Stimulated activated CD4-positive, alpha-beta T cell treated with anti-CD3 and anti-CD28 coated beads, Interleukin-12 subunit alpha, Interleukin-12 subunit beta, amount 100 ng/mL, for 48 hours (primary cell): Measurements from ENCODE around the gene CCL4L2.
"Not testable (repeated sequence)": the region's sequence is repeated elsewhere in the genome, so short reads cannot be mapped to it uniquely, and the experiment has no call there.

Experiments used
- DNase-seq, 3 donors: peaks; one replicate each; pipeline ENCODE4 v3.0.0-alpha.2; 2020; ENCODE audit warnings: low read depth in 2 of 3, low spot score in 1 of 3

CCL4L2 gene

GRCh38 chr17:36195434-36196130 lies 15.3 kb upstream of the CCL4L2 start:
- no peak for DNase-seq

- no peak for DNase-seq
Observed at GRCh38 chr17:36196131-36196486, 14.8 kb upstream of the CCL4L2 start.

- no peak for DNase-seq
Observed at GRCh38 chr17:36197387-36197703, 13.5 kb upstream of the CCL4L2 start.

GRCh38 chr17:36198831-36199465 lies 11.9 kb upstream of the CCL4L2 start:
- DNase-seq: peak in 2 of 3 donors; percentile 28 to 31

GRCh38 chr17:36201102-36201501 lies 9.8 kb upstream of the CCL4L2 start:
- not testable (repeated sequence) for DNase-seq

GRCh38 chr17:36201506-36201905 lies 9.4 kb upstream of the CCL4L2 start:
- DNase-seq: not testable (repeated sequence)

GRCh38 chr17:36203335-36203734 lies 7.5 kb upstream of the CCL4L2 start:
- no peak for DNase-seq

GRCh38 chr17:36204724-36205500 lies 6.0 kb upstream of the CCL4L2 start:
- DNase-seq: no peak

GRCh38 chr17:36205637-36206485 lies 5.0 kb upstream of the CCL4L2 start:
- no peak for DNase-seq

- DNase-seq: not testable (repeated sequence)
Observed at GRCh38 chr17:36206486-36206821, 4.4 kb upstream of the CCL4L2 start.

GRCh38 chr17:36207383-36207782 lies 3.5 kb upstream of the CCL4L2 start:
- DNase-seq: not testable (repeated sequence)

- DNase-seq: no peak
Observed at GRCh38 chr17:36209575-36209974, 1.3 kb upstream of the CCL4L2 start.

GRCh38 chr17:36211484-36212271 lies 815 bp downstream of the CCL4L2 start:
- DNase-seq: not testable (repeated sequence)

GRCh38 chr17:36212272-36212605 lies 1.4 kb downstream of the CCL4L2 start:
- DNase-seq: no peak

GRCh38 chr17:36212966-36213365 lies 2.1 kb downstream of the CCL4L2 start:
- DNase-seq: no peak

GRCh38 chr17:36213695-36214094 lies 2.8 kb downstream of the CCL4L2 start:
- DNase-seq: no peak

- DNase-seq: no peak
Observed at GRCh38 chr17:36214918-36215317, 4.1 kb downstream of the CCL4L2 start.

- not testable (repeated sequence) for DNase-seq
Observed at GRCh38 chr17:36215406-36216308, 4.8 kb downstream of the CCL4L2 start.

- DNase-seq: not testable (repeated sequence)
Observed at GRCh38 chr17:36219556-36219955, 8.7 kb downstream of the CCL4L2 start.
